ENCODE data around the gene DNAH8. TPM values are rescaled to one million over a fixed set of nuclear protein-coding genes. Genes with fewer than 3 reads are reported as not detected.
"Not testable (repeated sequence)": the region's sequence is repeated elsewhere in the genome, so short reads cannot be mapped to it uniquely, and the experiment has no call there.

DNAH8 gene
- under 1 TPM; 0.28 to 0.47 (median 0.39) TPM for polyA plus RNA-seq (ENCODE audit: insufficient read length in 3 of 3)

GRCh38 chr6:38715016-38715689, at the start of gene DNAH8:
DNAH8 (plus strand) TSS chr6:38715311; CDS start chr6:38722810, 7,499 bp downstream.
- no peak for DNase-seq (ENCODE audit: low read depth in 3 of 3, low spot score in 2 of 3)

- peak; percentile 10 to 23 (median 23) for DNase-seq (ENCODE audit: low read depth in 3 of 3, low spot score in 2 of 3)
These were observed 43.1 kb upstream of the DNAH8 start for GRCh38 chr6:38671885-38672467.

- no peak for DNase-seq (ENCODE audit: low read depth in 3 of 3, low spot score in 2 of 3)
These were observed 41.5 kb upstream of the DNAH8 start for GRCh38 chr6:38673397-38674165.

- DNase-seq (ENCODE audit: low read depth in 3 of 3, low spot score in 2 of 3): no peak
These were observed 38.7 kb upstream of the DNAH8 start for GRCh38 chr6:38676236-38676973.

- DNase-seq (ENCODE audit: low read depth in 3 of 3, low spot score in 2 of 3): no peak
These were observed 38.1 kb upstream of the DNAH8 start for GRCh38 chr6:38676974-38677544.

GRCh38 chr6:38678178-38678760, 36.8 kb upstream of the DNAH8 start:
- DNase-seq (ENCODE audit: low read depth in 3 of 3, low spot score in 2 of 3): no peak

GRCh38 chr6:38679668-38680067, 35.4 kb upstream of the DNAH8 start:
- DNase-seq (ENCODE audit: low read depth in 3 of 3, low spot score in 2 of 3): no peak

GRCh38 chr6:38681850-38682249, 33.3 kb upstream of the DNAH8 start:
- no peak for DNase-seq (ENCODE audit: low read depth in 3 of 3, low spot score in 2 of 3)

GRCh38 chr6:38684237-38684636, 30.9 kb upstream of the DNAH8 start:
- DNase-seq (ENCODE audit: low read depth in 3 of 3, low spot score in 2 of 3): no peak

- DNase-seq (ENCODE audit: low read depth in 3 of 3, low spot score in 2 of 3): no peak
These were observed 30.2 kb upstream of the DNAH8 start for GRCh38 chr6:38684904-38685303.

- DNase-seq (ENCODE audit: low read depth in 3 of 3, low spot score in 2 of 3): no peak
These were observed 28.7 kb upstream of the DNAH8 start for GRCh38 chr6:38686270-38687042.

- DNase-seq (ENCODE audit: low read depth in 3 of 3, low spot score in 2 of 3): no peak
These were observed 28.1 kb upstream of the DNAH8 start for GRCh38 chr6:38687043-38687353.

- DNase-seq (ENCODE audit: low read depth in 3 of 3, low spot score in 2 of 3): no peak
These were observed 27.6 kb upstream of the DNAH8 start for GRCh38 chr6:38687549-38687948.

- DNase-seq (ENCODE audit: low read depth in 3 of 3, low spot score in 2 of 3): no peak
These were observed 26.5 kb upstream of the DNAH8 start for GRCh38 chr6:38688579-38689087.

- no peak for DNase-seq (ENCODE audit: low read depth in 3 of 3, low spot score in 2 of 3)
These were observed 19.7 kb upstream of the DNAH8 start for GRCh38 chr6:38695227-38695900.

GRCh38 chr6:38695933-38696332, 19.2 kb upstream of the DNAH8 start:
- DNase-seq (ENCODE audit: low read depth in 3 of 3, low spot score in 2 of 3): no peak

- no peak for DNase-seq (ENCODE audit: low read depth in 3 of 3, low spot score in 2 of 3)
These were observed 18.8 kb upstream of the DNAH8 start for GRCh38 chr6:38696345-38696744.

- DNase-seq (ENCODE audit: low read depth in 3 of 3, low spot score in 2 of 3): no peak
These were observed 17.3 kb upstream of the DNAH8 start for GRCh38 chr6:38697846-38698245.

GRCh38 chr6:38699702-38700101, 15.4 kb upstream of the DNAH8 start:
- DNase-seq (ENCODE audit: low read depth in 3 of 3, low spot score in 2 of 3): not testable (repeated sequence)

Data from right renal cortex interstitium (tissue), 3 donors.